HPDE6-E6E7 (cell line): ENCODE measurements around the gene CCDC97.
"Not testable (repeated sequence)": the region's sequence is repeated elsewhere in the genome, so short reads cannot be mapped to it uniquely, and the experiment has no call there.

Source experiments
- DNase-seq: peaks from one replicate; pipeline ENCODE4 v3.0.0; 2011; ENCODE audit warnings: missing footprints; ENCODE audit errors: extremely low spot score

The CCDC97 gene

DNA sequence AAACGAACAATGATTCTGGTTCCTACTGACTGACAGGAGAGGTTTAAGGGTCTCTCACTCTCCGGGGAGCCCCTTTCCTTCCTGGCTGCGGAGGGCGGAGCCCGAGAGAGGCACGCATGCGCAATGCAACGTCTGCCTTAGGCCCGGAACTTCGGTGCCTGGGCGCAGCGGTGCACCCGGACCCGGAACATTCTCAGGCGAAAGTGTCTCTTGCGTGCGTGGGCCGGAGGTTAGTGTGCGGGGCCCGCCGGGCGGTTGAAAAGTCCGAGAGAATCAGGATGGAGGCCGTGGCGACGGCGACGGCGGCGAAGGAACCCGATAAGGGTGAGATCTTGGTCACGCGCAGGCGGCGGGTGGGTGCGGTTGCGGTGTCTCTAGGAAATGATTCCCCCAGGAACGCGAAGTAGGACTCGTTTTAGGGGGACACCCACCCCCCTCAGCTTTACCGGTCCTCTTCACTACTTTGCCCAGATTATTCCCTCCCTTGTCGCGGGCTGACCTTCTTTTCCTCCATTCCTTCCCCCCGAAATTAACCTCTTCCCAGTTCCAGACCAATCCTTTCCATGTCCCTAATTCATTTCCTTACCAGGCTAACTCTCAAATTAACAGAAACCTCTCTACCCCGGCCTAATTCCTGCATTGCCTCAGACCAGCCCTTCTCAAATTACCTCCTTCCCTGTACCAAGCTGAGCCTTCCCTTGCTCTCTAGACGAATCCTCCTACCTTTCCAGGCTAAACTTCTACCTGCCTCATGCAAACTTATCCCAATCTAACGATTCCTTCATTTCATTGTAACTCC lies at the start of gene CCDC97:
TSS of gene CCDC97 (plus strand) at position 140 of the 799 bp plus-strand sequence. CDS start at position 279, 139 bp downstream.
- DNase-seq = peak; percentile 90

DNA sequence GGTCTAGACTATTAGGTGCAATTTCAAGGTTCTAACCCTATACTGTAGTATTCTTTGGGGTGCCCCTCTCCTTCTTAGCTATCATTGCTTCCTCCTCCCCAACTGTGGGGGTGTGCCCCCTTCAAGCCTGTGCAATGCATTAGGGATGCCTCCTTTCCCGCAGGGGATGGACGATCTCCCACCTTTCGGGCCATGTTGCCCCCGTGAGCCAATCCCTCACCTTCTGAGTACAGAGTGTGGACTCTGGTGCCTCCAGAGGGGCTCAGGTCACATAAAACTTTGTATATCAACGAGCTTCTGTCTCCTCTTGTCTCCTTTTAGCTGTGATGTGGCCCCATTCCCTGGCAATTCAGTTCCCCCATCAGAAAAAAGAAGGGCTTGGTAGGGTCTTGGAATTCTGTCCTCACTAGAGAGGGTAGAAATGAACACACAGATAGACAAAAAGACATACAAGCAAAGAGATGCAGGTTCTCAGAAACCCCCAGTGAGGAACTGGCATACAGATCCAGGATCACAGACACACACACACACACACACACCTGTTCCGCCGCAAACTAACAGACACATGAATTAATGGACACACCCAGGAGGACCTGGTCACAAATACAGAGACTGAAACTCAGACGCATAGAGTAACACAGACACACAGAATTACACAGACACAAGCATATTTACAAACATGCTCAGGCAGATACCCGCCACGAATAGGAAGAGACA lies 48.3 kb upstream of the CCDC97 start:
- DNase-seq = no peak

DNA sequence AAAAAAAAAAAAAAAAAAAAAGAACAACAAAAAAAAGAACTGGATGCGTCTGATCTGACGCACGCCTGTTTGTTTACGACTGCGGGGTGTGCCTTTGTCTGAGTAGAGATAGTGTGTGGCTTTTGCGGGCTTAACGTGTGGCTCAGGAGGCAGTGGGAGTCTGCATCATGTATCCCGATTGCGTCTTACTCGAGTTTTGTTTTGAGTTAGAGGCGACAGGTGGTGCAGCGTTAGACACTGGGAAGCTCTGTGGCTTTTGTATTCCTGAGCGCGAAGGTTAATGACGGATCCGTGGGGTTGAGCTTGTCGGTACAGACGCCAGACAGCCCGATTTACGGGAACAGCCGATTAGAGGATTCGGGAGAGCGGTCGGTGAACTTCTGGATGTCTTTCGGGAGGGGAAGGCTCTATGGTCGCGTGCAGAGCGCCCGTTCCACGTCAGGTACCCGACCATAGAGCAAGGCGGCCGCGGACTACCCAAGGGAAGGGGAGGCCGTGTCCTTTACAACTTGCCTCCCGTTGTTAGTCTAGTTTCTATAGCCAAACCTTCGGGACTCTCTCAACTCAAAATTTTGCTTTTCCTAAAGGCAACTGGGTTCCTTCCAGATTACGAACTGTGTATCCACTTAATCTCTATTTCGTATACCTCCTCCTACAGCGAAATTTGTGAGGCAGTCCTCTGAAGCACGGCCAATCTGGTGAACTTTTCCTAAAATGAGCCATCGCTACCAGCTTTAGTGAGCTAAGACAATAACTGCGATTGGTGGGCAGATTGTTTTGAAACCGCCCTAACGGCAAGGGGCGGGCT lies 46.7 kb upstream of the CCDC97 start:
- peak; percentile 29 for DNase-seq

DNA sequence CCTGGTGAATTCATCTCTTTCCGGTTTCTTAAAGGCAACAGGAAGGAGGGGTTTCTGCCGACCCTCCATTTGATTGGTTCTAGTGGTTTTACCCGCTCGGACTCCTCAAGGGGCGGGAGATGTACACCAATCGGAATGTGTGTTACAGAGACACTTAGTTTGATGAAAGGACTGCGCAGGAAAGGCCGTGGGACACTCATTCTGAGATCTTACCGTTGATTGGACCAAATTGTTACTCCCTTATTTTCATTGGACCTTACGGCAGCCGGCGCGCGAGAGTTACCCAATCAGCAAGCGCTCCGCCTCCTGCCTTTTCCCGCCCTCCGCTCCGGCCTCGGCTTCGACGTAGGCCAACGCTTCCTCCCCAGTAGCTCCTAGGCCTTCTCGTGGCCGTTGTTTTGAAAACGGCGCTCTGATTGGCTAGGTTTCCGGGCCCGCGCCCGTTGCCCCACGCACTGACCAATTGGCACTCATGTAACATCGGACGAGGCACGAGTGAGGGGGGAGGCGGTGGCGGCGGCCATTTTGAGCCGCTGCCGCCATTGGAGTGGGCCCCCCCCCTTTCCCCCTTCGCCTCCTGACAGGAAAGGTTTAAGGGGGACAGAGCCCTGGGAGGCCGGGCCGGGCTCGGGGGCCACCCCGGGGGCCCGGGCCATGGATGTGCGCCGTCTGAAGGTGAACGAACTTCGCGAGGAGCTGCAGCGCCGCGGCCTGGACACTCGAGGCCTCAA lies 46.0 kb upstream of the CCDC97 start, which contains the start of gene HNRNPUL1:
TSS of gene HNRNPUL1 (plus strand) at position 523 of the 731 bp plus-strand sequence. CDS start at position 655, 132 bp downstream.
- peak; percentile 99 for DNase-seq

DNA sequence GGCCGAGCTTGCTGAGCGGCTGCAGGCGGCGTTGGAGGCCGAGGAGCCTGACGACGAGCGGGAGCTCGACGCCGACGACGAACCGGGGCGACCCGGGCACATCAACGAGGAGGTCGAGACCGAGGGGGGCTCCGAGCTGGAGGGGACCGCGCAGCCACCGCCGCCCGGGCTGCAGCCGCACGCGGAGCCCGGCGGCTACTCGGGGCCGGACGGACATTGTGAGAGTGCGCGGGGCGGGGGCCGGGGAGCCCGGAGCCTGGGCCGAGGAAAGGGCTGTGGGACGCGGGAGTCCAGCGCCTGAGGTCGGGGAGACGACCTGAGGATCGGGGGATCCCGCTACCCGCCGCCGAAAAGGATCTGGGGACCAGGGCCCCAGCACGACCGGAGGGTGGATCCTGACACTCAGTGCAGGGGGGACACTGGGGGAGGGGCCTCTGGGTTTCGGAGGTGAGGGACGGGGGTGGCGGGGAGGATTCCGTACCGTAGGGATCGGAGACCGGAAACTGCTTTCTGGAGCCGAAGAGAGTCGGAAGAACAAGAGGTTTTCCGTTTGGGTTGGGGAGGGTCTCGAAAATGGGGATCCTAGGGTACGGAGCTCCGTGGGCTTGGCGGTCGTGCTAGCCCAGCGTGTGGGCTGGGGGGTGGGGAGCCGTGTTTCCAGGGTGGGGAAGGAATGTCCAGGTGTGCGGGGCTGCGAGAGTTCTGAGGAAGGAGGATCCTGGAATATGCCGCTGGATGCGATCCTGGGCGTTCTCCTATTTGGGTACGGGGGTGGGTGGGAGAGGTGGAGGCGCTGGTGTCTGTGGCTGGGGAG lies 45.2 kb upstream of the CCDC97 start:
- DNase-seq = peak; percentile 37

DNA sequence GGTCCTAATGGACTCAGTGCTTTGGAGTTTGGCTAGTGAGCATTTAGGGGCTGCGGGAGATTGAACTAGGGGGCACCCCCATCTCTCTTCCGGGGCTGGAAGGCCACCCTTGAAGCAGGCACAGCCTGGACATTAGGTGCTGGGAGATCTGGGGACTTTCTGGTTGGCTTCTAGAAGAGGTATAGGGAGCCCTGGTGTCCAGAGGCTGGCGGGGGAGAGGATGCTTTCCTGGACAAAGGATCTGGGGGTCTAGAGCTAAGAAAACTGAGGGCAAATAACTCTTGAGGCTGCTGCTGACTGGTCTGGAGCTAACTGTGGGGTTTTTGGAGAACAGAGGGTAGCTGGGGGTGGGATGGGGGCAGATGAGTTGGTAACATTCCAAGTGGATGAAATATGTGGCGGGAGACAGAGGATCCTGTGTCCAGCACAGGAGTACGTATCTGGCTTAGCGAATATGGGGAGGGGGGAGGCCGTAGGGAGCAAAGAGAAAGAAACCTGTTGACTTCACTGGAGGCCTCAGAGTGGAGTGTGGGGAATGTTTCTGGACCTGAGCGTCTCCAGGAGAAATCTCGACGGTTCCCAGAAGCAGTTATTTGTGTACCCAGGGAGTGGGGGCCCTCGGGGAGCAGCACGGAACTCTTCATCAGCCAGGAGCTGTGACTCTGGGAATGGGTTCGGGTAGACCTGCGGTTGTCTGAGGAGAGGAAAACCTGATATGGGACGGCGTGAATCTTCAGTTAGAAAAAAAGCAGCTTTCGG lies 44.4 kb upstream of the CCDC97 start:
- peak; percentile 20 for DNase-seq

DNA sequence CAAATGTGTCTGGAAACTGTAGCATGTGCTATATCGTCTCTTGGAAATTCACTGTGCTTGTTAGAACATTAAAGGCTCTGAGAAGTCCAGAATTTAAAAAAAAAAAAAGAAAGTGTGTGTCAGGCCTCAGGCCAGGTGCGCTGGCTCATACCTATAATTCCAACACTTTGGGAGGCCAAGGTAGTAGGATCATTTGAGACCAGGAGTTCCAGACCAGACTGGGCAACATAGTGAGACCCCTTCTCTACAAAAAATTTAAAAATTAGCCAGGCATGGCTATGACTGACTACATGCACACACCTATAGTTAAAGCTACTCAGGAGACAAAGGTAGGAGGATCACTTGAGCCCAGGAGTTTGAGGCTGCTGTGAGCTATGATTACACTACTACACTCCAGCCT lies 40.9 kb upstream of the CCDC97 start:
- DNase-seq = no peak

DNA sequence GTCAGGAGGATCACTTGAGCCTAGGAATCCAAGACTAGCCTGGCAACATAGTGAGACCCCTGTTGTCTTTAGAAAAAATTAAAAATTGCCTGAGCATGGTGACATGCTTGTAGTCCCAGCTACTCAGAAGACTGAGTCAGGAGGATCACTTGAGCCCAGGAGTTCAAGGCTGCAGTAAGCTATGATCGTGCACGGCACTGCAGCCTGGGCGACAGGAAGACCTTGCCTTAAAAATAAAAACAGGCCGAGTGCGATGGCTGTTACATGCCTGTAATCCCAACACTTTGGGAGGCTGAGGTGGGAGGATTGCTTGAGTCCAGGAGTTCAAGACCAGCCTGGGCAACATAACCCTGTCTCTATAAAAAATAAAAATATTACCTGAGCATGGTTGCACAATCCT lies 40.4 kb upstream of the CCDC97 start:
- no peak for DNase-seq

DNA sequence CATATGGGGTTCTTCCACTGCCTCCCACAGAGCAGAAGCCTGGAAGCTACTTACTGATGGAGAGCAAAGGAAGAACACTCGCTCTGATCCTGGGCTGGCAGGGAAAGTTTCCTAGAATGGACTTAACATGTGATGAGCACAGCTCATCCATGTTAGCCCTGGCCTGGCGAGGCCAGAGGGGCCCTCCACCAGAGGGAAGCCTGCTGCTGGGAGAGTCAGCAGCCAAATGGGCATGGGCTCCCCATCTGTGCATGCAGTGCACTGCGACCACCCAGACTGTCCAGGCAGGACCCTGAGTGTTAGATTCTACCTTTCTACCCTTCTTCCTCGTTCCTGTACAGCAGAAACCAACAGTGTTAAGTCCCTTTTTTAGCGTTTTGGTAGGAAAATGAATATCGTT lies 36.9 kb upstream of the CCDC97 start:
- no peak for DNase-seq

DNA sequence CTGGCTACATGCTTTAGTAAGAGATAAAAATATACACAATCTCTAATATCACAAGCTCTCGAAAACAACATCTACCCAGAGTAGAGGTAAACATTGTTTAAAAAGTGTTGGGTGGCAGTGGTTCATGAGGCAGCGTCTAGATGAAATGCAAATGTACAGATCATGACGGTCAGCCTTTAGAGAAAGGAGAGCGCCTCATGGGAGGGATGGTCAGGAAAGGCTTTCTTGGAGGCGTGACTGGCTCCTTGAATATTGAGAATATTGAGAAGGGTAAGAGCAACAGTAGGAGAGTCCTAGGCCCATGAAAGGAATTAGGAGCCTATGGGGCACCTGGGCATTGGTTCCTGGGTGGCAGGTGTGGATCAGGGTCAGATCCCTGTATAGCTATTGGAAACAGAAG lies 35.2 kb upstream of the CCDC97 start:
- DNase-seq = no peak

DNA sequence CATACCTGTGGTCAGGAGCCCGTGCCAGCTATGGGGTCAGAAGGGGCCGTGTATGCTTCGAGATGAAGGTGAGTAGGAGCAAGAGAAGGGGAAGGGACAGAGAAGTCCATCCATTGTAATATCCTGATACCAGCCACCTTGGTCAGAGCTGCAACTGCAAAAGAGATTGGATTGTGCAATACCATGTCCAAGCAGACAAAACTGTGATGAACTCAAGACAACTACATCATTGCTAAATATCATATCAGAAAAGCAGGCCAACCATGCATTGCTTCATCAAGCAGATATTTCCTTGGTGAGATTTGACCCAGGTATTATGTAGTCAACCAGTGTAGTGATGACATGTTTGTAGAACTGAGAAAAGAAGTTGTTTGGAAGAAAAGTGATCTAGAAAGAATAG lies 33.7 kb upstream of the CCDC97 start:
- DNase-seq = no peak

DNA sequence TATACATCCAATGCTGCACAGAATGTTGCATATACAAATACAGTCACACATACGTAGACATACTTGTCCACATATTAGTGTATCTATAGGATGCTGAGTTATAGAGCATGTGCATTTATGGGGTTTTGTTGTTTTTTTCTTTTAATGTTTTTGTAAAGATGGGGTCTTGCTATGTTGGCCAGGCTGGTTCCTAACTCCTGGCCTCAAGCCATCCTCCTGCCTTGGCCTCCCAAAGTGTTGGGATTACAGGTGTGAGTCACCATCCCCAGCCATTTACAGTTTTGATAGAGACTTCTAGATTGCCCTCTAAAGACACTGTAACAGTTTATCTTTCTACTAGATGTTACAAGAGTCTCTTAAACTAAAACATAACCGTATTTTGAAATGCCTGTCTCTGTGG lies 31.5 kb upstream of the CCDC97 start:
- DNase-seq = no peak

DNA sequence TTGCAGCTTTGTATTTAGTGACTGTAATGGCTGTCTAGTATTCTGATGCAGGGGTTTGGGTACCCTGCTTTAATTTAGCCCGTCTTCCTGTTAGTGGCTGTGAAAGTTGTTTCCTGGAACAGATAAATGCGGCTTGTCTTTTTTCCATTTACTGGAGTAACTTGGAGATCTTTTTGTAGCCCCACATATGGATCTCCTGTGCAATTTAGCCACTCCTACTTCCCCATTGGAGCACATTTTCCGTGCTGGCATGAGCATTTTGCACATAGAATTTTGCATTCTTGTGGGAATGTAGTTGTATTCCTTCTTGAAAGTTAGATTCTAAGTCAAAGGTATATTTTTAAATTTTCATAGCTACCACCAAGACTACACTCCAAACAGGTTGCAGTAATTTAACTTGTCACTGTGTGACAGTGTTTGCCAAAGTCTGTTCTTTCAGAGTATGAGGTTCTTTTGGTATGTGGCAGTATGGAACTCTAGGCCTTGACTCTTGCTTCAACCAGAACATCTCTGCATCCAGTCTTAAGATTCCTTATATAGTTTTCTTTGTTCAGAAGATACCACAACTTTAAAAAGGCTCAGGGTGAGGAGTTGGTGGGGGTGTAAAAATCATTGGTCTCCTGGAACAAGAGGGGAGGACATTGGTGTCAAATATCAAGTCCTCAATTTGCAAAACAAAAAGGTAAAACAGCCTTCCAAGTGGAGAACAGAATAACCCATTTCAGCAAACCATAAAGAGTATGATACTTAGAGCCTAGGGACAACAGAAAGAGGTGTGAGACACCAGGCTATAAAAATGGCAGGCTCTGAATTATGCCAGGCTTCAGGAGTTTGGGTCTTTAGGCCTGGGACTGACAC lies 21.1 kb upstream of the CCDC97 start:
- DNase-seq = no peak

DNA sequence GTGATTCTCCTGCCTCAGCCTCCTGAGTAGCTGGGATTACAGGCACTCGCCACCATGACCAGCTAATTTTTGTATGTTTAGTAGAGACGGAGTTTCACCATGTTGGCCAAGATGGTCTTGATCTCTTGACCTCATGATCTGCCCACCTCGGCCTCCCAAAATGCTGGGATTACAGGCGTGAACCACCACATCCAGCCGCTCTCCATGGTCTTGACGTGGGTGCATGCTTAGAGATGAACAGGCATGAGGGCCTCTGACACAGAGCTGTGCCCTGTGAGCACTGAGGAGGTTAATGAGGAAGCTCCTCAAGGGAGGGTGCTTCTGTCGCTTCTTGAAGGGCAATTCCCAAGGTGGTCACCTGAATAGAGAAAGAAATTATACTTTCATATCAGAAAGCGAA lies 20.2 kb upstream of the CCDC97 start:
- DNase-seq = not testable (repeated sequence)

DNA sequence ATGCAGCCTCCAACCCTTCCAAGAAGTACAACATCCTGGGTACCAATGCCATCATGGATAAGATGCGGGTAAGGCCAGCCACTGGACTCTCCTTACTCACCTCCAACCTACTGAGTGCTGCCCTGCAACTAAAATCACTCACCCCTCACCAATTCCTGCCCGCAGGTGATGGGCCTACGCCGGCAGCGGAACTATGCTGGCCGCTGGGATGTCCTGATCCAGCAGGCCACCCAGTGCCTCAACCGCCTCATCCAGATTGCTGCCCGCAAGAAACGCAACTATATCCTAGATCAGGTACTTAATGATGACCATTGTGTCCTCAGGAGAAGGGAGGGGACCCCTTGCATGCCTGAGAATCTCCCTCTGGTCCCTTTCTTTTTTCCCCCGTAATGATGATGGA lies 15.6 kb upstream of the CCDC97 start:
- no peak for DNase-seq

DNA sequence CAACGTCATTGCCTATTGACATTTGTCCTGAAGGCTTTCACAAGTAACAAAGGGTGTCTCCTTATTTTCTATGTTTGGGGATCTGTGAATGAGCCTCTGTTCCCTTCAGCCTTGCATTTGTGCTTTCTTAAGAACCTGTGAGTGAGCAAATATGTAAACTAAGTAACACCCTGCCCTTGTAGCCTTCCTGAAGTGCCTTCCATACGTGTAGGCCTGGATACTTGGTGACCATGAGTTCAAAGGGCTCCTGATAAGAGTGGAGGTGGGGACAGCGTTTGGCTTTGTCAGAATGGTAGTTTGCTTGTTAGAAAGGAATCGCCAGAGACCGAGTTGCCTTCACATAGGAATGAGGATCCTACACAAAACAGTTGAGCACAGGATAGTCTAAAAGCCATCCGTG lies 14.5 kb upstream of the CCDC97 start:
- no peak for DNase-seq

DNA sequence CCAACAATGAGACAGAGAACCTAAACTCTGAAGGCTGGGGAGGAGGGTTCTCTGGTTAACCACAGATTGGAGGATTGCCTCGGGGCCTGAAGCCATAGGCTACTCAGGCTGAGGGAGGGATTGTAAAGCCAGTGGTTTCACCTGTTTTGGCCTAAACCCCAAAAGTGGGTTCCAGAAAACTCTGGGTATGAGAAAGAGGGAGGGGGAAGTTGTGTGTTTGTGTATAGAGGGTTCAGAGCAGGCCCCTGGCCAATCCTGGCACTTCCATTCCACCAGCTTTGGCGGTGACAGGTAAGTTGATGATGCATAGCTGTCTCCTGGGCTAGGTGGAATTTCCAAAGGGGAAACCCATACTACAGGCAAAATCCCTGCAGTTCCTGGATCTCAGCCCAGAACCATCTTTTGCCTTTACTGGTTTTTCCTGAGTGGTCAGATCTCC lies 13.5 kb upstream of the CCDC97 start:
- no peak for DNase-seq

DNA sequence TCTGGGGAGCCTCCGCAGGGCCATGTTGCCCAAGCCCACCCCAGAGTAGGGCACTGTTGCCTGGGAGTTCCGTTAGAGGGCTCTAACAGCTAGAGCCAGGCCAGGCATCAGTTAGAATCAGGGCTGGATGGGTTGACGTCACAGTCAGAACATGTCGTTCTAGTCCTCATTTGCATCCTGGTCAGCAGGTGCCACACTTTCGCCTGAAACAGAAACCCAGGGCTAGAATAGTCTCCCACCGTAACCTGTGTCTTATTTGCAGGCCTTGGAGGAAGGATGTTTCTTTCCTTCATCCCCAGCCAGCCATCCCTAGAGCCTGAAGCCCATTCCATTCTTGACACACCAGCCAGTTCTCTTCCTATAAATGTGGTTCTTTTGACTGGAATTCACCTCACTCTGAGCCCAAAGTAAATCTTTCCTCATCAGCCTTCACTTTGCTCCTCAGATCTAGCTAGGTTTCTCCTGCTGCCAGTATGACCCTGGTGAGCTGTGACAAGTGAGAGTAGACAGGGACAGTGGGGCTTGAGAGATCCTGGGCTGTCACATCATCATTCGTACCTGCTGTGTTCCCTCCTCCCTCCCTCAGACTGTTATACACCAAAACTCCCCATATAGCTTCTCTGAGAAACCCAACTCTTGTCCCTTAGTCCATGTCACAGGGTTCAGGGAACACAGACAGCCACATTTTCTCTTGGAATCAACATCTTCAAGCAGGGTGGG lies 12.2 kb upstream of the CCDC97 start:
- DNase-seq = no peak
